GM19395 (cell line): ENCODE data around the gene MNT.

Experiments
- ATAC-seq: cut with Tn5 transposase; IDR thresholded peaks from one replicate; pipeline ENCODE4 v1.9.1; 2021; ENCODE audit warnings: mild to moderate bottlenecking, moderate library complexity; ENCODE audit not compliant: unreplicated experiment

Gene MNT

DNA sequence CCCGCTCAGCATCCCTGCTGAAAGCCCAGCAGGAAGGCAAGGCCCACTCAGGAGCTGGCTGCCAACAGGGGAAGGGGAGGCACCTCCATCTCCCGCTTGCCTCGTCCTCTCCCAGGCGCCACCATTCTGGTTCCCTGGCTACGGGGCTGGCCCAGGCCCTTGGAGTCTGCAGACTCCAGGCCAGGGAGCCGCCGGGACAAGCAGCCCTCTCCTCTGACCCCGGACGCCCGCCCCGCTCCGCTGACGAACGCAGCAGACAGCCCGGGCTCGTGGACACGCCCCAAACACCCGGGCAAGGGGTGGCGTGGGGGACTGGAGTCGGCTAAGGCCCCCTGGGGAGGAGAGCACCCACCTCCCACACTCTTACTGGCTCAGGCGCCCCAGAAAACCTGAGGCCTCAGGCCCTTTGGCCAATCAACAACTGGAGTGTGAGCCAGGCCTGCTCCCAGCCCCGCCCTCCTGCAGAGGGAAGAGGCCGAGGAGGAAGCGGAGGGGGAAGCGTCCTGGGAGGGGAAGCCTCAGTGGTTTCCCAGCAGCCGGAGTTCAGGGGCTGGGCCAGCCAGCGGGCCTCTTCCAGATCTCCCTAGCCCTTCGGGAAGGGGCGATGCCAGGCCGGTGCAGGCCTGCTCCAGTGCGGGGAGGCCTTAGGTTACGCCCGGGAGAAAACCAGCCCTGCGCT lies 4.2 kb downstream of the MNT start:
- no peak for ATAC-seq

- ATAC-seq, result no peak
Observed at GRCh38 chr17:2396192-2396567, 4.7 kb downstream of the MNT start.

DNA sequence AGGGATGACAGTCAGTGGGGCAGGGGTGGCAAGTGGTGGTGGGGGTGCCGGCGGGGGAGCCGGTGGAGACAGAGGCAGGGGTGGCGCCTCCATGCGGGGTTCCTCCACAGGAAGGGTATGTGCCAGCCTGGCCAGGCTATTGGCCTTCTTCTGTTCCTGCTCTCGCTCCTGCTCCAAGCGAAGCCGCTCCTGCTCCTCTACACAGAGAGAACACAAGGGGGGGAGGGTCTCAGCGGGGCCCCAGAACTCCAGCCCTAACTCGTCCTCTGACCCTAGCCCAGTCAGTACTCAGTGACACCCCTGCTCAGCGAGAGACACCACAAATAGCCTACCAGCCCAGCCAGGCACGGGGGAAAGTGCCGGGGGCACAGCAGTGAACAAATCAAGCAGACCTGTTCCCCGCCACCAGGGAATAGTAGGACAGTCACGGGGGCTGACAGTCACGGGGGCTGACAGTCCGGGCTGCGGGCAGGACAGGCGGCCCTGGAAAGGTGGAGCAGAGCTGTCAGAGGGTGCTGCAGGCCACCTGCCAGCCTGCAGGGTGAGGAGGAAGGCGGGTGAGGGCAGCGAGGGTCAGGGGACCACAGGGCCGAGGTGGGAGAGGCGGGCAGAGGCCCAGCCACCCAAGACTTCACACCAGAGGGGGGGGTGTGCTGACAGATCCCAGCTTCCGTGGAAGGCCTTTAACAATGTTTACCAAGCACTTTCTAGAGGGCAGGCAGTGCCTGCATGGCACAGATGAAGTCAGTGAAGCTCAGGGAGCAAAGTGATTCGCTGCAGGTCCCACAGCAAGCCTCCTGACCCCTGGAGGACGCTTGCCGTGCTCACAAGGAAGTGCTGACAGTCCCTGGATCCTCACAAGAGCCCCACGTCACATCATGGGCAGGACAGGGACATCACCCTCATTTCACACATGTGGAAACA lies 5.3 kb downstream of the MNT start:
- no peak for ATAC-seq

- no peak for ATAC-seq
Observed at GRCh38 chr17:2394775-2395201, 6.1 kb downstream of the MNT start.

DNA sequence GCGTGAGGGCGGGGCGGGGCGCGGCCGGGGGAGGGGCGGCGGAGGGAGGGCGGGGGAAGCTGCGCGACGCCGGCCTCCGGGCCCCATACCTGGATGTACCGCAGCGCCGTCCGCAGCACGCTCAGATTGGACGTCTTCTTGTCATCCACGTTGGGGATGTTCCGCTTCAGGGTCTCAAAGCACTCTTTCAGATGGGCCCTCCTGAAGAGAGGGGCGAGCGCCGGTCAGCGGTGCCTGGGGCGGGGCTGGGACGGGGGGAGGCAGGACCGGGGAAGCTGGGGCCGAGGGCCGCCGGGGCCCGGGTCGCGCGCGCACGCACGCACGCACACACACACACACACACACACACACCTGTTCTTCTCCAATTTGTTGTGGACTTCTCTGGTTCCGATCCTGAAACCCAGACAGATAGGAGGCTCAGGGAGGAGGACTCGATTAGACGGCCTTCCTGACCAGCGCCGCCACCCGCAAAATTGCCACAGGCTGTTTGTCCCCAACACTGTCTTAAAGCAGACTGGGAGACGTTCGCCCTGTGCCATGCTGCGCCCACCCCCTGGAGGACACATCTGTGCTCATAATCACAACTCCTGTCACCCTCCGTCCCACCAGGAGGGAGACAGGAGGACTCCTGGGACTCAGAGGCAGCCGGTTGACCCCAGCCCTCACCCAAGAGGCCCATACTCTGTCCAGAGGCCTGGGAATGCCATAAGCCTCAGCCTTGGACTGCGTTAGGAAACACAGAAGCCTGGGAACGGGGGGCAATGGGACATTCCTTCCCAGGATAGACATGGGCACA lies 6.7 kb downstream of the MNT start:
- no peak for ATAC-seq

DNA sequence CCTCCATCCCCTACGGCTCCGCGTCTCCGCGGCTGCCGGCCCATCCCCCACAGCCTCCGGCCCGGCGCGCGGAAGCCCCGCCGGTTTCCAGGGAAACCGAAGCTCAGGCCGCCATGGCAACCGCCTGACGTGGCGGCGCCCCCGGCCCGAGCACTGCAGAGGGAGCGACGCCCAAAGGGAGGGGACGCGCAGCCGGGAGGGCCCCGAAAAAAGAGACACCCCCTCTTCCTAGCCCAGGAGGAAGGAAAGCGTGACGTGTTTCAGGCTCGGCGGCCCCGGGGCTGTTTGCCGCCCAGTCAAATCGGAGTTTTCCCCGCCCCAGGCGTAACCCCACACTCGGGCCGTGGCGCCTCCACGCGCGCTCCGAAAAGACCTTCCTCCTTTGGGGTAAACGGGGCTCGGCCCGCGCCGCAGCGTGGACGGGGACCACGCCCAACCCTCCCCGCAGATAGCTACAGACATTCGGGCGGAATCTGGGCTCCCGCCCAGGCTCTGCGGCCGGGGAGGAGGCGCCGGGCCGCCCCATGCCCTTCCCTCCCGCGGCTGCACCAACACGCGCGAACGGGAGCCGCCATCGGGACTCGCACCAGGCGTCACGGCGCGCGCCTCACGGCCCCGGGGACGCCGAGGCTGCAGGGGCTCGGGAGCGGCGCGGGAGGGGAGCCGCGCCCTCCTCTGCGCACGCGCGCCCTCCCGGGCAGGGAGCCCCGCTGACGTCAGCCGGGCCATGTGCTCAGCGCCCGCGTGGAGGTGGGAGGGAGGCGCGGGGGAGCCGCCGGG lies 7.5 kb downstream of the MNT start:
- peak; percentile 29 for ATAC-seq

DNA sequence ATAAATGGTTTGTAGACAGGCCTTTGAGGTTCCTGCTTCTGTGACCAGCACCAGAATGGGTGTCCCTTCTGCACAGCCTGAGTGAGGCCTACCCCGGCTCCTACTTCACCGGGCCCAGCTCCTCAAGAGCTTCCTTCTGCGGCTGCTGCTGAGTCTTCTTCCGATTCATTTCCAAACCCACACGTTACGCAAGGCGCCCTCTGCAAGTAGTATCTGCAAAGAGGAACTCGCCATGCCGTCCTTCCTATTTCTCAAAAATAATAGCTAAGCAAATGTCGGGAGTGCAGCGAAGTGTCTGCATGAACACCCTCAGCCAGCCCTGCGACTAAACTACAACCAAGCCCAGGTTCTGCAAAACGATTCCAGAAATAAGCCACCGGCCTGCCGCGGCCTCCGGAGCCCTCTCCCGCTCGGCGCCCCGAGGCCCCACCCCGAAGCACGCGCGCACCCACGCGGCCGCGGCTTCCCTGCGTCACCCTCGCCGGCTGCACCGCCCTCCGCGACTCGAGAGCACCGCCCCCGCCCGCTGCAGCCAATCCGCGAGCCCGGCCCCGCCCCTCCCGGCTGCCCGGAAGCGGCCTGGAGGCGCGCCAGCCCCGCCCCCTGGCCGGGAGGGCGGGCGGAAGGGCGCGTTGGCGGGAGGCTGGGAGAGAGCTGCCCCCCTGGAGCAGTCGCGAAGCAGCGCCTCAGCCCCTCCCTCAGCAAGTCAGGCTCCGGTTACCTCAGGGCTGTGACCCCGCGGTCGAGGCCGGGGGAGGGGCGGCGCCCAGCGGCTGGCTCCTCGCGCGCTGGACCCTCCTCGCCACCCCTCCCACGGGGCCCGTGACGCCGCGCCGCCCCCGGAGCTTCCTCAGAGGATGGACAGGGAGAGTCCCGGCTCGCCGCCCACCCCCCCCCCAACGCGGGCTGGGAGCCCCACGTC lies 8.3 kb downstream of the MNT start:
- ATAC-seq, result peak; percentile 55

DNA sequence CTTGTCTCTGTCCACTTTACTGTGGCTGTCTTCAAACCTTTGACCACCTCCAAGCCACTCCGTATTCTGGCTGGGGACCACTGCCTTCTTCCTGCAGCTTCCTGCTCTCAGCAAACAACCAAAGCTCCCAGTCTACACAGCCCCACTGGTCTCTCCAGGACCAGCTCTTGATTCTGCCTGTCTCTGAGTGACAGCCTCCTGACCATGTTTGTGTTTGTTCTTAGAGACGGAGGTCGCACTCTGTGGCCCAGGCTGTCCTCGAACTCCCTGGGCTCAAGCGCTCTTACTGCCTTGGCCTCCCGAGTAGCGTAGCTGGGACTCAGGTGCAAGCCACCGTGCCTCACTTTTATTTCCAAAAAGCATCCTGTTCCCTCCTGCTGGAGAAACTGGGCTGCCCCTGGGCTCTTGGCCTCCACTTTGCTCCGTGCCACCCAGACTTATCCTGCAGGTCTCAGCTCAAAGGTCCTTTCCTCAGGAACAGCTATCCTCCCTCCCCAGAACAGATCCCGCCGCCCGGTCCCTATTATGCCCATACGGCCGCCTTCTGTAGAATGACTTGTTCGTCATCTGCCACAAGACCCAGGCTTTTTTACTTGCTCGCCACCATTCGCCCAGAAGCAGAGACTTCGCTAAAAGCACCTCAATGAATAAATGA lies 9.1 kb downstream of the MNT start:
- no peak for ATAC-seq

- no peak for ATAC-seq
Observed at GRCh38 chr17:2390199-2390836, 10.5 kb downstream of the MNT start.

- ATAC-seq, result no peak
Observed at GRCh38 chr17:2388683-2389055, 12.2 kb downstream of the MNT start.

DNA sequence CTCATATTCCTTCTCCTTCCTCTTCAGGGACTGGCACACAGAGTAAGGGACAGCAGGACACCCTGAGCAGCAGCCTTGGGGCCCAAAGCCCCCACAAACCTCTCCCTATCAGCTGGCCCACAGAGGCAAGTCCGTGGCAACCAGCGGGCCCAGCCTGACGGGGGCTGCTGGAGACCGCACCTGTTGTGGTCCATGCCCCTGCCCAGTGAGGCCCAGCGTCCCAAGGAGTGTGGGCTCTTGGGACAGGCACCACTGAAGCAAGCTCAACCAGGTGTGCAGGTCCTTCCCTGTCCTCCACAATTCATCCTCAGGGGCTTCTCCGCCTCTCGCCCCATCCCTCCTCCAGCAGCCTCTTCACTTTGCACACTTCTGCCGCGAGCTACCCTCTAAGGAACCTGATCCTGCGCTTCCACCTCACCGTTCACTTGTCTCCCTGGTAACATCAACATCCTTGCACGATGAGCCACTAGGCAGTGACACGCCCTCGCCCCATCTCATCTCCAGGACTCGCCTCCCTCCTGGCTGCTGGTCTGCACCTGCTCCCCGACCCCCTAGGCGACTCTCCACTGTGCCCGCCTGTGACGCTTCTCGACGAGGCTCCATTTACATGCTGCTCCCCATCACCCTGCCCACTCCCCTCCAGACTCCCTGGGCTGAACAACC lies 12.7 kb downstream of the MNT start:
- no peak for ATAC-seq

GRCh38 chr17:2387086-2388019 lies 13.5 kb downstream of the MNT start:
- no peak for ATAC-seq

- ATAC-seq, result no peak
Observed at GRCh38 chr17:2386400-2387085, 14.3 kb downstream of the MNT start.

GRCh38 chr17:2385240-2386210 lies 15.3 kb downstream of the MNT start:
- ATAC-seq, result no peak

DNA sequence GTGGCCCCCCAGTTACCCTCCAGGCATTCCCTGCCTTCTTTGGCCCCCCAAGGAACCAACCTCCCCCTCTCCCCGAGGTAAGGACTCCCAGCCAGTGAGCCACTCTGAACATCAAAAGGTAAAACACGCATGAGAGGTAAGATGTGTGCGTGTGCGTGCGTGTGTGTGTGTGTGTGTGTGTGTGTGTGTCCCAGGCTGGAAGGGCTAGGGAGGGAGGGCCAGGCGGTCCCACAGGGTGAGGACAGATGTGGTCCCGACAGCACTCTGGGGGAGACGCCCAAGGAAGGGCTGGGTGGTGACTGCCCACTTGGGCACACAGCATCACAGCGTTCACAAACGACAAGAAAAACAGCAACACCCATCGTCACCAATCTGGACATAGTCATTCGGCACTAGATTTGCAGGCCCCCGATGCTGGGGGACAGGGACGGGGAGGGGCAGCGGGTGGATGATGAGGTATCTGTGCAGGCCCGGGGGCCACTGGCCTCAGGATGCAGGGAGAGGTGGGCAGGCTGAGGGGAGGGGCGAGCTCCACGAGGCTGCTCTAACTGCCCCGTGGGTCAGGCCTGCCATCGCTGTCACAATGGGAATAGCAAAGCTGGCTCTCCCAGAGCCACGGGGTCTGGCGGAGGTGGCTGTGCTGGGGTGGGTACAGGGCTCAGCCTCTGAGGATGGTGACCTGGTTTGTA lies 16.3 kb downstream of the MNT start:
- ATAC-seq, result no peak
